K562 (cell line): ENCODE measurements around the gene DHX57.

ENCODE experiments used
- ATF2 ChIP-seq: sonication (generic); formaldehyde crosslinking; IDR thresholded peaks from 2 replicates; pipeline ENCODE4 v1.8.1; 2022; ENCODE audit warnings: missing genetic modification reagents
- BDP1 ChIP-seq: IDR thresholded peaks from 3 replicates; pipeline ENCODE4 v1.6.1; 2011; ENCODE audit not compliant: insufficient read length, insufficient read depth
- CTCF ChIP-seq, 3 experiments: IDR thresholded peaks in 2 of 3; conservative IDR thresholded peaks in 1 of 3; 2 replicates each; pipeline ENCODE4 v1.5.1; 2011 to 2012; ENCODE audit warnings: low read length in 3 of 3, mild to moderate bottlenecking in 3 of 3, control low read depth in 2 of 3, improper control_type of control experiment in 1 of 3, inconsistent platforms in 1 of 3, low read depth in 1 of 3, mixed read lengths in 1 of 3, moderate library complexity in 1 of 3; ENCODE audit not compliant: insufficient read depth in 2 of 3
- E2F8 ChIP-seq: fragments of 450-650 bp; IDR thresholded peaks from 2 replicates; pipeline ENCODE4 v1.7.1; 2018; ENCODE audit warnings: mild to moderate bottlenecking, low read depth; ENCODE audit not compliant: partially characterized antibody
- GABPB1 ChIP-seq: sonication (generic); formaldehyde crosslinking; IDR thresholded peaks from 2 replicates; pipeline ENCODE4 v1.8.0; 2022; ENCODE audit warnings: mild to moderate bottlenecking, missing genetic modification reagents
- POLR2A ChIP-seq: fragments of 450-650 bp; conservative IDR thresholded peaks from 2 replicates; pipeline ENCODE4 v1.6.1; 2016

GRCh38 chr2:38836791-38837190 lies 38.9 kb downstream of the DHX57 start:
- no peak for TF ChIP-seq POLR2A
- no peak for TF ChIP-seq E2F8
- TF ChIP-seq GABPB1: no peak
- TF ChIP-seq CTCF (IDR thresholded peaks at IDR 0.05 in 2 of 3, conservative IDR thresholded peaks at IDR 0.05 in 1 of 3; ENCODE audit: insufficient read depth in 2 of 3, low read depth in 1 of 3, low read length in 3 of 3): no peak
- TF ChIP-seq ATF2 (CRISPR knock-in tag): no peak
- no peak for TF ChIP-seq BDP1
